H1 (cell line): ENCODE data around the gene FMO5.

Experiments used
- CEBPB ChIP-seq: IDR thresholded peaks from 2 replicates; pipeline ENCODE4 v1.6.1; 2012; ENCODE audit warnings: low read depth, low read length
- CTCF ChIP-seq, 3 experiments: IDR thresholded peaks; 1 replicate in 2 of 3; 2 replicates in 1 of 3; pipeline versions ENCODE4 v1.5.1 to v1.6.1; 2011; ENCODE audit warnings: low read length in 3 of 3, mild to moderate bottlenecking in 3 of 3, inconsistent platforms in 2 of 3, low read depth in 1 of 3, moderate library complexity in 1 of 3; ENCODE audit not compliant: insufficient read depth in 1 of 3; ENCODE audit errors: control extremely low read depth in 1 of 3
- EZH2 ChIP-seq: fragments of 200-600 bp; sonication (generic); IDR thresholded peaks from 2 replicates; pipeline ENCODE4 v1.7.1; 2012; ENCODE audit warnings: low read depth, mild to moderate bottlenecking, moderate library complexity, low read length, inconsistent platforms; ENCODE audit not compliant: severe bottlenecking
- GABPA ChIP-seq: IDR thresholded peaks from 2 replicates; pipeline ENCODE4 v1.6.1; 2011; ENCODE audit warnings: mild to moderate bottlenecking, low read length, moderate library complexity, borderline replicate concordance; ENCODE audit not compliant: insufficient read depth
- JUN ChIP-seq: IDR thresholded peaks from 2 replicates; pipeline ENCODE4 v1.6.1; 2011; ENCODE audit warnings: low read depth, mild to moderate bottlenecking, improper control_type of control experiment, low read length
- POLR2A ChIP-seq, 2 experiments: IDR thresholded peaks; 1 replicate in 1 of 2; 2 replicates in 1 of 2; pipeline ENCODE4 v1.6.1; 2011; ENCODE audit warnings: low read depth in 2 of 2, low read length in 2 of 2, mild to moderate bottlenecking in 2 of 2; ENCODE audit errors: control extremely low read depth in 1 of 2
- POLR2AphosphoS5 ChIP-seq: IDR thresholded peaks from 2 replicates; pipeline ENCODE4 v1.6.1; 2011; ENCODE audit warnings: low read depth, low read length
- RNF2 ChIP-seq: fragments of 200-900, 300-1000 bp; sonication (generic); IDR thresholded peaks from 2 replicates; pipeline ENCODE4 v1.7.1; 2016; ENCODE audit warnings: borderline replicate concordance, low read depth, mild to moderate bottlenecking, antibody characterized with exemption, low read length; ENCODE audit not compliant: poor library complexity, severe bottlenecking; ENCODE audit errors: missing control alignments
- SAP30 ChIP-seq: fragments of 300-600 bp; sonication (generic); IDR thresholded peaks from 2 replicates; pipeline ENCODE4 v1.7.1; 2012; ENCODE audit warnings: low read length, moderate library complexity, mild to moderate bottlenecking, inconsistent platforms; ENCODE audit not compliant: insufficient read depth, insufficient replicate concordance
- TAF7 ChIP-seq: optimal IDR thresholded peaks from 2 replicates; pipeline ENCODE3; 2011; ENCODE audit warnings: low read depth, mild to moderate bottlenecking, inconsistent platforms, low read length, moderate library complexity, borderline replicate concordance
- TBP ChIP-seq: IDR thresholded peaks from 2 replicates; pipeline ENCODE4 v1.6.1; 2011; ENCODE audit warnings: low read depth, low read length, improper control_type of control experiment
- TCF12 ChIP-seq: IDR thresholded peaks from 2 replicates; pipeline ENCODE4 v1.6.1; 2011; ENCODE audit warnings: low read depth, mild to moderate bottlenecking, low read length
- YY1 ChIP-seq: IDR thresholded peaks from 2 replicates; pipeline ENCODE4 v1.6.1; 2011; ENCODE audit warnings: low read depth, mild to moderate bottlenecking, low read length

DNA sequence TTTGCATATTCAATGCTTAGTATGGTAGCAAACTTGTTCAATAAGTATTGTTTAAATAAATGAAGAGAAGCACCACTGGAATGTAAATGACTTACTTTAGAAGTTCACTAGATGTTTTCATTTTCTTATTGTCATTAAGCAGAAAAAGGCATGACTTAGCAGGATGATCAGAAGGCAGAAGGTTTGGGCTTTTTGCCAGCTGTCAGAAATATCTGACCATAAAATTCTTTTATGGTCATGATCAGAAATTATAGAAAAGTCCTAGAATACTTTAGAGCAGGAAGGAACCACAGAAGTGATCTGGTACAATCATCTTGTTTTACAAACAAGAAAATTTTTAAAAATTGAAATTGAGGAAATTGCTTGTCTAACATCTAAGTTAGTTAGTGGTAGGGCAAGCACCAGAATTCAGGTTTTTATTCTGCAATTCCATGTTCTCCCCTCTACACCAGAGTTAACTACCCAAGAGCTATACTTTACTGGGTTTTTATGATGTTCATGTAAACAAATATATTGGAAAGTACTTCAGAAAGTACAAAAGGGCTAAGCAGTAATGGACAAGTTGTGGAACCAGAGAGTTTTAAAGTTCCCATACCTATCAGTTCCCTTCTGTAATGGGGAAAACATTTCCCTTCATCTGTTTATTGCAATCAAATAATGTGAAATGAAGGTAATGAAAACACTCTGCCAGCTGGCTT, 10.1 kb downstream of the FMO5 start:
- no peak for TF ChIP-seq SAP30
- no peak for TF ChIP-seq POLR2AphosphoS5
- TF ChIP-seq CTCF (IDR thresholded peaks at IDR 0.05; ENCODE audit: control extremely low read depth in 1 of 3, insufficient read depth in 1 of 3, low read depth in 1 of 3, low read length in 3 of 3), result no peak
- no peak for TF ChIP-seq GABPA
- no peak for TF ChIP-seq EZH2
- no peak for TF ChIP-seq TBP
- no peak for TF ChIP-seq YY1
- TF ChIP-seq TCF12, result no peak
- TF ChIP-seq RNF2, result no peak
- TF ChIP-seq TAF7, result no peak
- no peak for TF ChIP-seq JUN
- TF ChIP-seq POLR2A (IDR thresholded peaks at IDR 0.05; ENCODE audit: control extremely low read depth in 1 of 2, low read depth in 2 of 2, low read length in 2 of 2), result no peak
- TF ChIP-seq CEBPB, result no peak
